SH-SY5Y (cell line): ENCODE measurements around the gene FBLN5.

Experiments
- GATA2 ChIP-seq: IDR thresholded peaks from 2 replicates; pipeline ENCODE4 v1.6.1; 2011; ENCODE audit warnings: mild to moderate bottlenecking, low read depth, low read length
- GATA3 ChIP-seq: IDR thresholded peaks from 2 replicates; pipeline ENCODE4 v1.6.1; 2011; ENCODE audit warnings: low read depth, mild to moderate bottlenecking, low read length, moderate library complexity

Gene FBLN5

GRCh38 chr14:91901449-91902226 lies 45.9 kb downstream of the FBLN5 start:
- TF ChIP-seq GATA2 (no peak), GATA3 (no peak)

- no peak for TF ChIP-seq GATA2
- no peak for TF ChIP-seq GATA3
These were observed 47.7 kb downstream of the FBLN5 start for GRCh38 chr14:91899806-91900205.

GRCh38 chr14:91899213-91899612 lies 48.3 kb downstream of the FBLN5 start:
- TF ChIP-seq GATA2, result no peak
- no peak for TF ChIP-seq GATA3

DNA sequence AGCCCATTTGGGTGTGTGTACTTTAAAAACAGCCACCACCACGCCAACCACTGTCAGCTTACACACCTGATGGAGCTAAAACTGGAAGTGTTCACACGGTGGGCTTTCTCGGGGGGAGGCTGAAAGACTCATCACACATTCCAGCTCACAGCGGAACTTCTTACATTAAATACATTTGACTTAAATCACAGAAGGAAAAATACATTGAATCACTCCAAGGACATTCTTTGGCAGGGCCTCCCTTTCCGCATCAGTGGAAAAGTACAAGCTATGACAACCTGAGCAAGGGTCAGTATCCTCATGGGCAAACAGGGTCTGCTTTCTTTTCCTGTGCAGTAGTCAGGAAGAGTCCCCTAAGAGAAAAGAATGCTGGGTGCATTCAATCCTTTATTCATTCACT lies 49.1 kb downstream of the FBLN5 start:
- TF ChIP-seq GATA2, result no peak
- TF ChIP-seq GATA3, result no peak

- TF ChIP-seq GATA3, result no peak
- no peak for TF ChIP-seq GATA2
These were observed 50.3 kb downstream of the FBLN5 start for GRCh38 chr14:91897106-91897701.

GRCh38 chr14:91896419-91896818 lies 51.1 kb downstream of the FBLN5 start:
- no peak for TF ChIP-seq GATA2
- TF ChIP-seq GATA3, result no peak

DNA sequence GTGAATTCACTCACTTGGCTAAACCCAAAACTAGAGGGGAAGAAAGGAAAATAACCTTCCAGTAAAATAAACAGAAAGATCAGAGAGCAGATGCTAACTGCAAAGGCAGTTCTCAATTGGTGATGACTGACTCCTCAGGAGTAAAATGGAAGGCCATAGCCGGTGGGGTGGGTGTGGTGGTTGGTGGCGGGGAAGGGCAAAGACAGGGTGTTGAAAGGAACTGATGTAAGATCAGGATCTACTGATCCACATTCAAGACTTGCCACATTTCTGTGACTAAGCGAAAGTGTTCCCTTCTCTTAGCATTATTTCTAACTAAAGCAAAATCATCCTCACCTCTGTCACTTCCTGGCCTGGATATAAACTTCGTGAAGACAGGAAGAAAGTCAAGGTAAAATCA lies 53.8 kb downstream of the FBLN5 start:
- TF ChIP-seq GATA3, result no peak
- no peak for TF ChIP-seq GATA2

DNA sequence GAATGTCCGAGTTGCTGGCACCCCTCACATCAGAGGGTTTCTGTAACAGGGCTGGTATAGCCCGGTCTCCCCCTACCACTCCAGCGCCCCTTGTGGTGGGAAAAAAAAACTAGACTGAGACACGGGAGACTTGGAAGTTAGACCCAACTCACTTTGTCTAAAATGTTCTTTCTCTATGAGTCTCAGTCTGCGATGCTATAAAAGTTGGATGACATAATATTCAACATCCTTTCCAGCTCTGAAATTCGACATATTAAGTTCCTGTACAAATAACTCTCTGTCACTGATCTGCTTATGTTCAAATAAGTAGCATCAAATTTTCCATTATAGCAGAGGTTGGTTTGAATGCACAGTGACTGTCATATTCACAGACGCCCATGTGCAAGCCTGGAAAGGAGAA lies 54.5 kb downstream of the FBLN5 start:
- TF ChIP-seq GATA3, result no peak
- no peak for TF ChIP-seq GATA2

DNA sequence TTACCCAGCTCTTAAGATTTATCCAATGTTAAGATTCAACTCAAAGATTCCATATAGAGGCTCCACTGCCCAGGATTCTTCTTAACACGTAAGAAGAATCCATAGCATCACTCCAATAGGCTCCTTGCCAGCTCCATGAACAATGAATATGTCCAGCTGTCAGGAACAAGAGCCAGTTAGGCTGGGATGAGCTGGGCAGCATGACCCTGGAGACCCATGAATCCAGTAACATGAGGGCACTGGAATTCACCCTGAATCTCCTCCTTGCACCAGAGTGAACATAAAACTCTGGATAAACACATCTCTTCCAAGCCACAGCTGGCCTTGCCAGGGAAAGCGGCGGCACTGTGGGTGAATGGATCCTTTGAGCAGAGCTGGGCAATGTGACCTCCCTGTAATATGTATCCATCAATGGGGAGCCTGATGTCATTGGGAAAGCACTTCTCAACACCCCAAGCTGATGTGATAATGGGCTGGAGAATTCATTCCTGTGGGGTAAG lies 55.7 kb downstream of the FBLN5 start:
- TF ChIP-seq GATA2 (no peak), GATA3 (no peak)

DNA sequence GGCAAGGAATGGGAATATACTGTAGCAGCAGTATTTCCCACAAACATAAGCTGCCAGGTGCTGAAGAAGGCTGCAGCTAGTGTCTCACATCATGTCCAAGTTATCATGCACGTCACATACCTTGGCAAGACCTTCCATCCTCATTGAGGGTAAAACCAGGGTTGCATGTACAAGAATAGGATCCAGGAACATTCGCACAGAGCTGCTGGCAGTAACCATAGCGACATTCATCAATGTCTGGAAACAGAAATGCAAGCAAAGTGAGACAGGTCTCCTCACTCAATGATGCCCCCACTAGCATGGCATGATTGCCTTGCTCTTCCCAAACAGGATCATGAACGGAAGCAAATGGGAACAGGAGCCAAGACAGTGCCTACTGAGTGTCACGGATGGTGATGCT lies 56.4 kb downstream of the FBLN5 start:
- no peak for TF ChIP-seq GATA2
- TF ChIP-seq GATA3, result no peak

- TF ChIP-seq GATA3, result no peak
- no peak for TF ChIP-seq GATA2
These were observed 57.2 kb downstream of the FBLN5 start for GRCh38 chr14:91890291-91890749.

- TF ChIP-seq GATA3, result no peak
- no peak for TF ChIP-seq GATA2
These were observed 57.9 kb downstream of the FBLN5 start for GRCh38 chr14:91889477-91890211.

DNA sequence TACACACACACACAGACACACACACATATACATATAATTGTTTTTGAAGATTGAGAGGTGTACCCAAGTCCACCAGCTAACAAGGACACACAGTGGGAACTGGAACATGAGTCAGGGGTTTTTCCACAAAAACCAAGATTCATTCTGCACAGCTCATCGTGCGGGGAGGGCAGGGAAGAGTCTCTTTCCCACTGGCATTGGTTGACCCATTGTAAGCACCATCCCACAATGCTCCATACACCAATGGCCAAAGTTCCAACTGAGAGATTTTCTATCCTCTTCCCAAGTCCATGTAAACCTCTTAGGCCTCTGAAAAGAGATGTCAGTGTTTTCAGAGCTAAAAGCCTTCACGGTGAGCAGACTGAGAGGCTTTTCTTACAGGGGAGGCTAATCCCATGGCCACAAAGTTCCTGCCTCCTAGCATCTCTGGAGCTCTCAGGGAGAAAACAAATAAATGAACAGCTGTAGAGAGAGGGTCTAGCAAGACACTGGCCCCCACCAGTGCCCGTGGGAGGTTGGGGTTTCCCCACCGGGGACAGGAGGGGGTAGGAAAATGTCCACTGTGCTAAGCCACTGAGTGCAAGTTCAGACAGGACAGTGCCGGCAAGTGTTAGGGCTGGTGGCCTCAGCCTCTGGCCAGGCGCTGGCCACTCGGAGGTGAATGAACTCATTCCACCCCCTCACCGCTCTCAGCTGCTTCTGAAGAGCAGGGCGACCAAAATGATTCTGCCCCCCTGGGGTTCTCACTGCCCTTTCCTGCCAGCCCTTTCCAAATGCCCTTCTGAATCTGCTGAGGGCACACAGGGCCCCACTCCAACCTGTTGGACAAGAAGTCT lies 58.6 kb downstream of the FBLN5 start:
- TF ChIP-seq GATA3 (no peak), GATA2 (no peak)

- no peak for TF ChIP-seq GATA2
- no peak for TF ChIP-seq GATA3
These were observed 60.5 kb downstream of the FBLN5 start for GRCh38 chr14:91886961-91887360.
